ENCODE measurements around the gene ETFA. TPM values are rescaled to one million over a fixed set of nuclear protein-coding genes. Genes with fewer than 3 reads are reported as not detected.

ETFA gene
- total and polyA plus RNA-seq, 9 of the 15 experiments (the other 6 are each of a cell fraction or from before 2014, with no cell fraction given): 130 to 543 (median 232) TPM

- H3K4me1 ChIP-seq (replicated peaks in 1 of 2; ENCODE audit: control insufficient read depth in 2 of 2, insufficient read depth in 2 of 2, low read length in 2 of 2): no peaks in the 10 kb centered on the region
- no peak for TF ChIP-seq HDAC8 (tag; IDR thresholded peaks at IDR 0.05)
- ChIA-PET CTCF (ENCODE audit: low intra/inter-chr PET ratio) (no interaction called here), POLR2A (no interaction called here)
- BruUV-seq (replicated peaks): no TSS peak
- H3K9me3 ChIP-seq (replicated peaks; ENCODE audit: control insufficient read depth, insufficient read depth, low read depth, low read length): no peaks in the 10 kb centered on the region
- no peaks in the 10 kb centered on the region for H3K79me2 ChIP-seq (ENCODE audit: control insufficient read depth, insufficient read depth, low read length)
- no peak overlapping the region for H3K9ac ChIP-seq (ENCODE audit: insufficient read depth in 1 of 2, low read depth in 2 of 2, low read length in 2 of 2)
- H3K4me2 ChIP-seq (ENCODE audit: insufficient read depth, low read length): no peak overlapping the region
- FAIRE-seq (no peak), ATAC-seq (no peak), DNase-seq (ENCODE audit: extremely low read depth in 1 of 4, low spot score in 3 of 4) (no peak)
- H3K36me3 ChIP-seq (ENCODE audit: control insufficient read depth, insufficient read depth, low read length): peaks cover 76% of the 10 kb centered on the region
- intact Hi-C loops (cut with micrococcal nuclease) (no loop called here), in situ Hi-C loops (cut with MboI) (no loop called here)
- no peak overlapping the region for H3K27ac ChIP-seq (ENCODE audit: extremely low read depth, low read depth, low read length)
- no peaks in the 10 kb centered on the region for H3K9me1 ChIP-seq (ENCODE audit: control insufficient read depth, insufficient read depth, low read length)
- 91% methylated on average over 5 of the region's 5 CpGs for WGBS (ENCODE audit: insufficient coverage, low coverage, missing lambda C conversion rate)
- H3K4me3 ChIP-seq: no peak overlapping the region
- no peak overlapping the region for H2AFZ ChIP-seq (ENCODE audit: low read depth, low read length)
- no peaks in the 10 kb centered on the region for H4K20me1 ChIP-seq (replicated peaks; ENCODE audit: control insufficient read depth, insufficient read depth, low read length)
- H3K27me3 ChIP-seq (ENCODE audit: control insufficient read depth in 2 of 2, insufficient read depth in 2 of 2, low read length in 2 of 2): no peaks in the 10 kb centered on the region
Measured at GRCh38 chr15:76217882-76218217, 93.4 kb downstream of the ETFA start.

- H2AFZ ChIP-seq (ENCODE audit: low read depth, low read length): no peak overlapping the region
- H3K9me1 ChIP-seq (ENCODE audit: control insufficient read depth, insufficient read depth, low read length): no peaks in the 10 kb centered on the region
- H3K27me3 ChIP-seq (ENCODE audit: control insufficient read depth in 2 of 2, insufficient read depth in 2 of 2, low read length in 2 of 2): no peaks in the 10 kb centered on the region
- no peak overlapping the region for H3K9ac ChIP-seq (ENCODE audit: insufficient read depth in 1 of 2, low read depth in 2 of 2, low read length in 2 of 2)
- DNase-seq (ENCODE audit: extremely low read depth in 1 of 4, low spot score in 3 of 4): no peak
- in situ Hi-C loops (cut with MboI): no loop called here
- no peaks in the 10 kb centered on the region for H4K20me1 ChIP-seq (replicated peaks; ENCODE audit: control insufficient read depth, insufficient read depth, low read length)
- 93% methylated on average over 7 of the region's 7 CpGs for WGBS (ENCODE audit: insufficient coverage, low coverage, missing lambda C conversion rate)
- no peaks in the 10 kb centered on the region for H3K4me1 ChIP-seq (replicated peaks in 1 of 2; ENCODE audit: control insufficient read depth in 2 of 2, insufficient read depth in 2 of 2, low read length in 2 of 2)
- intact Hi-C loops (cut with micrococcal nuclease): no loop called here
- BruUV-seq (replicated peaks): no TSS peak
- POLR2A ChIA-PET: interaction anchor here (1.2 kb wide), 1 partner anchor 11 kb away, joined by 4 read pairs; no protein-coding TSS in a partner anchor
- FAIRE-seq: no peak
- H3K4me3 ChIP-seq: no peak overlapping the region
- H3K79me2 ChIP-seq (ENCODE audit: control insufficient read depth, insufficient read depth, low read length): no peaks in the 10 kb centered on the region
- H3K36me3 ChIP-seq (ENCODE audit: control insufficient read depth, insufficient read depth, low read length): peaks cover 77% of the 10 kb centered on the region
- H3K27ac ChIP-seq (ENCODE audit: extremely low read depth, low read depth, low read length): no peak overlapping the region
- H3K4me2 ChIP-seq (ENCODE audit: insufficient read depth, low read length): no peak overlapping the region
- ATAC-seq: no peak
- no peaks in the 10 kb centered on the region for H3K9me3 ChIP-seq (replicated peaks; ENCODE audit: control insufficient read depth, insufficient read depth, low read depth, low read length)
- CTCF ChIA-PET (ENCODE audit: low intra/inter-chr PET ratio): no interaction called here
- no peak for TF ChIP-seq HES1 (IDR thresholded peaks at IDR 0.05; ENCODE audit: low read depth)
- TF ChIP-seq ZNF384 (IDR thresholded peaks at IDR 0.05; ENCODE audit: low read depth, low read length): no peak
- TF ChIP-seq SOX6 (IDR thresholded peaks at IDR 0.05): no peak
- no peak for TF ChIP-seq SMARCE1 (IDR thresholded peaks at IDR 0.05)
- TF ChIP-seq, protein P1, sequence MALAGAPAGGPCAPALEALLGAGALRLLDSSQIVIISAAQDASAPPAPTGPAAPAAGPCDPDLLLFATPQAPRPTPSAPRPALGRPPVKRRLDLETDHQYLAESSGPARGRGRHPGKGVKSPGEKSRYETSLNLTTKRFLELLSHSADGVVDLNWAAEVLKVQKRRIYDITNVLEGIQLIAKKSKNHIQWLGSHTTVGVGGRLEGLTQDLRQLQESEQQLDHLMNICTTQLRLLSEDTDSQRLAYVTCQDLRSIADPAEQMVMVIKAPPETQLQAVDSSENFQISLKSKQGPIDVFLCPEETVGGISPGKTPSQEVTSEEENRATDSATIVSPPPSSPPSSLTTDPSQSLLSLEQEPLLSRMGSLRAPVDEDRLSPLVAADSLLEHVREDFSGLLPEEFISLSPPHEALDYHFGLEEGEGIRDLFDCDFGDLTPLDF (CRISPR knock-in tag; IDR thresholded peaks at IDR 0.05): no peak
- TF ChIP-seq CREM (IDR thresholded peaks at IDR 0.05; ENCODE audit: low read depth): no peak
- no peak for TF ChIP-seq MLX (CRISPR knock-in tag; conservative IDR thresholded peaks at IDR 0.05)
- no peak for TF ChIP-seq NR2F6 (CRISPR knock-in tag; IDR thresholded peaks at IDR 0.05)
- TF ChIP-seq TEAD4 (IDR thresholded peaks at IDR 0.05; ENCODE audit: low read length): no peak
- TF ChIP-seq TEAD4 (CRISPR knock-in tag; IDR thresholded peaks at IDR 0.05; ENCODE audit: borderline replicate concordance): no peak
Measured at GRCh38 chr15:76217029-76217881, 94.0 kb downstream of the ETFA start.
